Activated CD4-positive, CD25-positive, alpha-beta regulatory T cell treated with anti-CD3 and anti-CD28 coated beads, Interleukin-2, amount 50 U/mL, for 72 hours (primary cell): ENCODE data around the gene ZFAND5.

Experiments
- DNase-seq: peaks from one replicate; pipeline ENCODE4 v3.0.0; 2021

The ZFAND5 gene, protein sequence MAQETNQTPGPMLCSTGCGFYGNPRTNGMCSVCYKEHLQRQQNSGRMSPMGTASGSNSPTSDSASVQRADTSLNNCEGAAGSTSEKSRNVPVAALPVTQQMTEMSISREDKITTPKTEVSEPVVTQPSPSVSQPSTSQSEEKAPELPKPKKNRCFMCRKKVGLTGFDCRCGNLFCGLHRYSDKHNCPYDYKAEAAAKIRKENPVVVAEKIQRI

DNA sequence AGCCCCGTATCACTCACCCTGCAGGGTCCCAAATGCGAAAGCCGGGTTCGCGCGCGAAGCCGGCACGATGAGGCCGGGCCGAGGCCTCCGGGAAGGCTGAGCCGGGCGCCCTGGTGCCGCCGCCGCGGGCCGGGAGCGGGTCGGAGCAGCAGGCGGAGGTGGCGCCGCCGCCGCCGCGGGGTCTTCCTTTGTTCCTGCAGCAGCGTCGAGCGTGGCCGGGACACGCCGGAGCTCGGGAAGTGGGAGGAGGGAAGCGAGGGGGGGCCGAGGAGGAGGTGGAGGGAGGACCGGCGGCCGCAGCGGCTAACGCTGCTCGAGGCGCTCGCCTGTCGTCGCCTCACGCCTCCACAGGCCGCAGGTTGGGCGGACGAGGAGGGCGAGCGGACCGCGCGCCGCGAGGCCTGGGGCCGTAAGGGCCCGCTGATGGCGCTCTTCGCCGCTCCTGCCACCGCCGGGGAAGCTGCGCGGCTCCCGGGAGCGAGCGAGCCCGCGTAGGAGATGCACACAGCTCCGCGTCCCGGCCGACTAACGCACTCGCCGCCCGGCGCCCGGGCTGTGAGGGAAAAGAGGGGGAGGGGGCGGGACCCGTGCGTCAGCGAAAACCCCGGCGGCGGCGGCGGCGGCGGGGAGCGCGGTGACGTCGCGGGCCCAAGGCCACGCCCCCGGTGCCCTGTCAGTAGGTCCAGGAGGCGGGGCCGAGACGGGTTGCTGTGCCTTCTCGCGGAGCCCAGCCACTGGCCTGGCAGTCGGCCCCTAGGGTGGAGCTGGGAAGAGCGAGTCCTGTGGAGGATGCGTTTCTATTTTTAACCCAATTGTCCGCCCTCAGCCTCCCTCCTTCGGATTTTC lies at the start of gene ZFAND5:
ZFAND5 (minus strand) TSS at position 530 of the 846 bp plus-strand sequence. CDS start 4,430 bp downstream, outside the sequence.
- peak; percentile 94 for DNase-seq

DNA sequence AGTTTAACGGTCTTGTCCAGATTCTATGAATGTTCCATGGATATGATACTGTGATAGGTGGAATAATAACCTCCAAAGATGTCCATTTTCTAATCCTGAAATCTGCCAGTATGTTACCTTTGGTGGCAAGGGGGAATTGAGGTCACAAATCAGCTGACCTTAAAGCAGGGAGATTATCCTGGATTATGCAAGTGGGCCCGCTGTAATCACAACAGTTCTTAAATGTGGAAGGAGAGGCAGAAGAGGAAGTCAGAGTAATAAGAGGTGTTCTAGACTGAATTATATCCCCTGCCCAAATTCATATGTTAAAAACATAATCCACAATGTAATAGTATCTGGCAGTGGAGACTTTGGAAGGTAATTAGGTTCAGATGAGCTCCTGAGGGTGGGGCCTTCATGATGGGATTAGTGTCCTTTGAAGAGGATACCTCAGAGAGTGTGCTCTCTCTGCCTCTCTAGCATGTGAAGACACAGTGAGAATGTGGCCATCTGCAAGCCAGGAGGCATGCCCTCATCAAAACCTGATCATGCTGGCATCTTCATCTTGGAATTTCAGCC lies 47.6 kb upstream of the ZFAND5 start:
- DNase-seq: no peak

DNA sequence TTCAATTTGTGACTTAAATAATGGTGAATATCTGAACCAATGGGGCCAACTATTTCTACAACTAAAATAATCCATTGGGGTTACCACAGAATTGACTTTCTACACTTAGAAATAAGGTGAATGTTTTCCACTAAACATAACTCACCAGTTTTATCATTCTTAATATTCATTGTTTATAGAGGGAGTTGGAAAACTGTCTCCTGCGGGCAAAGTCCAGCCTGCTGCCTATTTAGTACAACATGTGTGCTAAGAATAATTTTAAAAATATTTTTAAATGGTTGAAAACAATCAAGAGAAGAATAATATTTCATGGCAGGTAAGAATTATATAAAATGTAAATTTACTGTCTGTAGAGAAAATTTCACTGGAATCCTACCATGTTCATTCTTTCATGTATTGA lies 45.2 kb upstream of the ZFAND5 start:
- DNase-seq: no peak

DNA sequence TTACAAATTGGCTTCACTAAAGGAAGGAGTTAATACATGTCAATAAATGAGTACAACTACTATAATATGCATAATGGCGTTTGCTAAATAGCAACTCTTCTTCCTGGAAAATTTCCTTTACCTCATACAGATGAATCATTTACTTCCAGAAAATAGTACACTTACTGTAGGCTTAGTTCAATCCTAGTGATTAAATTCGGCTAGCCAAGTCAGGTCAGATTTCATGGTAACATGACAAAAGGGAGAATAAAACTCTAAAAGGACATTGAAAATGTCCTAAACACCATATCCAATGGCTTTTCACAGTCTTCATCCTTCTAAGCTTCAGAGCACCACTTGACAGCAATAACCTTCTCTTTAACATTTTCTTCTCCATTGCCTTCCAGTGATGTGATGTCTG lies 42.1 kb upstream of the ZFAND5 start:
- no peak for DNase-seq

DNA sequence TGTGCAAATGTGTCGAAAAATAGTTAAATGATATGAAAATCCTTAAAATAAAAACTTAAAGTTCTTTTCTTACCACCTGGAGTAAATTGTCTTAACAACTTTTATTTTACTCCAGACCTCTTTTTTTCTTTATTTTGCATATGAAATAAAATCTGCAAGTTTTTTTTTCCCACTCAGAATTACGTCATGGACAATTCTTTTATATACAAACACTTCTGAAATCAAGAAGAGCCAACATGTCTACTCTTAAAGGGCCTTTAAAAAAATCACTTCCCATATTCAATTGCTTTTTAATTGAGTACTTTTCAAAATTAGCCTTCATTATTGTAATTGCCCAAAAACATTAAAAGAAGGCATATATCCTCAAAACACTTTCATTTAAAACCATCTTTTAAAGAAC lies 37.7 kb upstream of the ZFAND5 start:
- DNase-seq: no peak

DNA sequence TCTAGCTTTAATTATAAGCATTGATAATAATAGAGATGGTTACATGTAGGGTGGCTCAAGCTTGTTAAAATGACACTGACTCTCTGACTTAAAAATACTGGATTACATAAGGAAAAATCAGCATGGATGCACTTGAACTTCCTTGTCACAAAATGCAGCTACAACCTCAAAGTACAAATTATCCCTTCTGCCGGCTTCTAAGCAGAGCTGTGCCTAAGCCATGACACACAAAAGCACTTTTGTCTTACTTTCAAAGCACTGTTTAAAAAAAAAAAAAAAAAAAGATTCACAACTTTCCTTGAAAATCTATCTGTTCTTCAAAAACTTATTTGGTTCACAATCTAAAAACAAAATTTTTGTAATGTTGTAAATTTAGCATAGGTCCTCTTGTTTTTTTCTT lies 36.4 kb upstream of the ZFAND5 start:
- DNase-seq: no peak

DNA sequence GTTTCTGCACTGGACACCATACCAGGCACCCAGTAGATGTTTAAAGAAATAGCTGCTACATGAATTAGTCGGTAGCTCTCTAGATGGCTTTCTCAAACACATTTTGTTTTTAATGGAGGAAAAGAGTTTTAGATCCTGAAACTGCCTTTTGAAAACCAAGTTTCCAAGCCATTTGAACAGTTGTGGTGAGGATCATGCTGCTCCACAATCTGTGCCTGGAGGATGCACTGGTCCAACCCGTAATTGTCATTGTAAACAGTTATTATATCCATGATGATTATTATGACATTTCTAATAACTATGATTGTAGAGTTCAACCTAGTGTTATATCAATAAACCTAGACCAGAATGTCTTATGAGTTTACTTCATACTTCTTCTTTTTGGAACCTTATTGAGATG lies 35.9 kb upstream of the ZFAND5 start:
- no peak for DNase-seq

DNA sequence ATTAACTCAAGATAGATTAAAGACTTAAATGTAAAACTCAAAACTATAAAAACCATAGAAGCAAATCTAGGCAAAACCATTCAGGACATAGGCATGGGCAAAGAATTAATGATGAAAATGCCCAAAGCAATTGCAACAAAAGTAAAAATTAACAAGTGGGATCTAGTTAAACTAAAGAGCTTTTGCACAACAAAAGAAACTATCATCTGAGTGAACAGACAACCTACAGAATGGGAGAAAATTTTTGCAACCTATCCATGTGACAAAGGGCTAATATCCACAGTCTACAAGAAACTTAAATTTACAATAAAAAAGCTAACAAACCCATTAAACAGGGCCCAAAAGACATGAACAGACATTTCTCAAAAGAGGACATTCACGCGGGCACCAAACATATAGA lies 34.4 kb upstream of the ZFAND5 start:
- no peak for DNase-seq

DNA sequence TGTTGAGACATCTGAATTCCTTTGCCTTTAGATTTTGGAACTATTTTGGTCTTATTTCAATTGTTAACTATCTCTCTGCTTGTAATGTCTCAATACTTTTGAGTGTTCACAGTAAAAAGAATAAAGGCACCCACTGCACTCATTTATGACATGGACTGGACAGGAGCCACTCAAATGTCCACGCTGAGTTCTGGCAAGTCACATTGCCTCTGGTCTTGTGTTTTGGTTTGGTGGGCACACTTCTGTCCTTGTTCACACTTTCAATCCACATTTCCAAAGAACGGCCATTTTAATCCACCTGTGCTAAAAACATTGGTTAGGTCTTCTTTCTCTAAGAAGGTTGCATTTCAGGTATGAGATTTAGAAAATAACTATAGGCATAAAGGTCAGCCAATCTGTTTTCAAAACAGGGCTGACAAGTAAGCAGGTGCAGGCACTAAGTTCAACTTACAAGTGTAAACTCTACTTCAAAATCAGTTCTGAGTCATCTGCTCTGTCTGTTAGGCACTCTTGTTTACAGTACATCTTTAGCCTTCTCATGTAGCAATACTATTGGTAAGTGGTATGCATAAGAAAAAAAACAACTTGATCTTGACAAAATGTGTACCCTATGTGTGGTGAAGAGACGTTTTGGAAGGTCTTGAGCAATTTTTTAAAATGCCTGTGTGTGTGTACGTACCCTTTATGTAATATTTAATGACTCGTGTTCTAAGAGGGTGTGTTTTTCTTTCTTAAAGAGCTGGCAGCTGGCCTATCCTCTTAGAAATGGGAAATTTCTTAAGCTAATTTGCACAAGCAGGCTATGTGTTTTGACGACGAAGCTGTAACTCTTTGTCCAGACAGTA lies 31.5 kb upstream of the ZFAND5 start:
- DNase-seq: no peak

DNA sequence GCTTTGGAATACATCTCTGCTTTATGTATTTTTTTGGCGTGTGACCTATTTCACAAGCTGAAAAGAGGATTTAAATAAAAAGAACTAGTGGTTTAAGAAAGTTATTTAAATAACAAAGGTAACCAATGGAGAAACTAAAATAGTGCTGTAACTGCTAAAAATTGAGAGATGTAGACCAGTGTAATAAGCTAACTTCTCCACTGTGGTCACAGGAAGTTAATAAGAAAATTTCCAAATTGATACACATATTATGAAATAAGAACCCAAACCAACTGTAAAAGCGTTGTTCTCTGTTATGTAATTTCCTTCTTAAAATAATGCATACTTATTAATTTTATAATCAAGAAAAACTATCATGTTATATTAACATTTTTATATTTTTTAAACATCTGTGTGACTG lies 29.1 kb upstream of the ZFAND5 start:
- DNase-seq: no peak

DNA sequence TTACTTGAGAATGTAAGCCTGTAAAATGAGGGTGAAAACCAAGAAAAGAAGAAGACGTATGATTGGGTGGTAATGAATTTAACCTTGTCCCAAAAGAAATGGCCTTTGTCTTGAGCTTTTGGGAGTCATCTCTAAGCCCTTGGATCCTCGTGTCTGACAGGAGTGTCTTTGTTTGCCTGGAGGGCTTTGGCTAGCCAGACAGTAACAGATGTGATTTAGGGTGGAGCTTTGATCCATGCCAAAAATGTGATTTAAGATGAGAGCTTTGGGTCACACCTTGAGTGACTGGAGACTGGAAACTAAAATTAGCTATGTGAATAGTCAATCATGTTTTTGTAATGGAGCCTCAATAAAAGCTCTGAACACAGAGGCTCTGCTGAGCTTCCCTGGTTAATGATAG lies 25.9 kb upstream of the ZFAND5 start:
- no peak for DNase-seq

DNA sequence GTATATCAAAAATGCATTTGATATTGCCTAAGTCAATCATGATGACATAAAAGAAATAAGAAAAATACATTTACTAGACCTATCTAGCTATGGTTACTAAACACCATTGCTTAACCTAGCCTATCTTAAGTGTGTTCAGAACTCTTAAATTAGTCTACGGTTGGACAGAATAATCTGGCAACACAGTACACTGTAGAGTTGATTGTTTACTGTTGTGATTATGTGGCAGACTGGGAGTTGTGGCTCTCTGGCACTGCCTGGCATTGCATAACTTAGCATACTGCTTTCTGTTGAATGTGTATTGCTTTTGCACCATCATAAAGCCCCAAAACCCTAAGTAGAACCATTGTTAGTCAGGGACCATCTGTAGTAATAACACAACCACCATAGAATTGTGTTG lies 21.2 kb upstream of the ZFAND5 start:
- no peak for DNase-seq

DNA sequence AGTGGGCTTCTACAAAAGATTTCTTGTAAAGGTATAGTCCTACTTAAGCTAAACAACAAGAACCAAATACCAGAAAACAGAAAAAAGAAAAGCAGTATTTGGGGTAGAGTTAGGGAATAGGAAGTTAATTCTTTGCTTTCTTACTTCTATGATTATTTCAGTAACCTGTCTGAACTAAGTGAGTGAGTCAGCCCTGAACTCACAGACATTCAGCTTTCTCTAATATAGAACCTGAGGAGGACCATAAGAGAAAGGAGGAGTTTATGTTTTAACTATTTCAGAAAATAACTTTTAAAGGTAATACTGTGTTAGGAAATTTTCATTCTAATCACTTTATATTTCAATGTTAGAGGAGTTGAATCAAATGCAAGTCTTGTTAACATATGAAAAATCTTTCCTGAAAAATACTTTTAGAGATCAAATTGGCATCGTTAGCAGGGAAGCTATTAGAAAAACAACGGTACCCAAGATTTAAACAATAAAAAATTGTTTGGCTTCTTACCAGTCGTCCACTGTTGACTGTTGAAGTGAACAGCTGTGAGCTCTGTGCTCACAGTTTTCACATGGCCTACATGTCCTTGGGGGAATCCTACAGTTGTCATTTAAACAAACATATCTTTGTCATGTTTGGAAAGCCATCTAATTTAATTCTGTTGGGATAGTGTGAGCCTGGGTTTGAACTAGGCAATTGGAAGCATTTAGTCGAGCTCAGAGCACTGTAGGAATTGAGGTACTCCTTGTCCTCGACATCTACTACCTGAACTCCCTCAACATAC lies 19.9 kb upstream of the ZFAND5 start:
- DNase-seq: no peak

DNA sequence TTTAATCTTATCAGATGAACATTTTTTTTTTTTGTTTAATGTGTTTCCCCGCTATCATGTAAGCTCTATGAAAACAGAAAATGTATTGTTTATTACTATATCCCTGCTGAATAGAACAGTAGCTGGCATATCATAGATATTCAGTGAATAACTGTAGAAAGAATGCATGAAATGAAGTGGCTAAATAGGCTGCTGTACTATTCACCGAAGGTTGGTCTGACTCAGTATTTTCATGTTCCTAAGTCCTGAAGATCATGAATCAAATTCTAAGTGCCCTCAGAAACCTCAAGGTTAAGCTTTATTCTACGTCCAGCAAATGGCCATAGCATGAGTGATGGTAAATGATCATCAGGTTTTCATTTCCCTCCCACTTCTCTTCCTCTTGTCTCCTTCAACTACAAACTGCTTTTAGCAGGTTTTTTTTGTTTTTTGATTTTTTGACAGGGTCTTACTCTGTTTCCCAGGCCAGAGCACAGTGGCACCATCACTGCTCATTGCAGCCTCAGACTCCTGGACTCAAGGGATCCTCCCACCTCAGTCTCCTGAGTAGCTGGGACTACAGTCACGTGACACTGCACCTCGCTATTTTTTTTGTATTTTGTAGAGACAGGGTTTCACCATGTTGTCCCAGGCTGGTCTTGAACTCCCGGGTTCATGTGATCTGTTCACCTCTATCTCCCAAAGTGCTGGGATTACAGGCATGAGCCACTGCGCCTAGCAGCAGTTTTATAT lies 19.1 kb upstream of the ZFAND5 start:
- no peak for DNase-seq

DNA sequence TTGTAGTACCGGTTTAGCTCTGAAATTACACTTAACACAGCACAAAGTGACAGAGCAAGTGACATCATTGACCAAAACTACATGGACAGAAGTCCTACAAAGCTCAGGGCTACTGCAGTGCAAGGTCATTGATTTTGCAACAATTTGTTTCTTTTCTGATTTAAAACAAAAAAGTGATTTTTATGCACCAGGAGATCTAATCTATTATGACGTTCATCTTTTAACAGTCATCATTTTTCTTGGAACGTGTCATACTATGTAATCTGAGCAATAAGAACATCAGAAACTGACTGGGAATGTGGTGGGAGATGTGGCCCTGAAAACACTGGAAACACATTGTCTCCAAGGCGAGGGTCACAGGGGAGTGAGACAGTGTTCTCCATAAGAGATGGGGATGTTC lies 17.4 kb upstream of the ZFAND5 start:
- no peak for DNase-seq

DNA sequence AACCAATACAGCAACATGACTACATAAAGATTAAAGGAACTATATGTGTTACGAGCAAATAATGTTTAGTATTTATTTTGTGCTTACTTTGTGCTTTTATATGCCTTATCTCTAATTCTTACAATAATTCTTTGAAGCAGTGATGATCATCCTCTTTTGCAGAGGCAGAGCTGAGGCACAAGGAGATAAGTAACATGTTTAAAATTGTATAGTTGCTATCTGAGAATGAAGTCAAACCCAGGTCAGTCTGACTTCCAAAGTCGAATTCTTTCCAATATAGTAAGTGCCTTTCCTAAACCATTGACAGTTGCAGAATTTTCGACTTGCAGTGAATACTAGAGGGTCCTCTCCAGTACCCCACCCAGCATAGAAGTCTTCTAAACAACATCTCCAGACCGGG lies 12.0 kb upstream of the ZFAND5 start:
- DNase-seq: no peak

DNA sequence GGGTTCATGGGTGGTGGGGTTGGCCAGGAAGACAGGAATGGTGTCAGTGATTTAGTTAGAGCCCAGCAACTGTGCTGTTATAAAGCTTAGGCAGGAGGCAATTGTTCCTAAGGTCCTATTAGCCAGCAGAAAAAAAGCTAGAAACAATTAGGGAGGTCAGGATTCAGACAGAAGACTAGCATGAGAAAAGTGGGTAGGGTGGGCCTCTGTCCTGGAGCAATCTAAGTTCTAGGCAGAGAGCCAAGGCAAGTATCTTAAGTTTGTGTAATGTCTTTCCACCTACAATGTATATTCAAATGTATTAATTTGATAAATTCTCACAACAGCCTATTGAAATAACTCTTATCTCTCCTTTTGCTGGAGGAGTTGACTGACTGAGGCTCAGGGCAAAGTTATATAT lies 6.1 kb upstream of the ZFAND5 start:
- DNase-seq: no peak

DNA sequence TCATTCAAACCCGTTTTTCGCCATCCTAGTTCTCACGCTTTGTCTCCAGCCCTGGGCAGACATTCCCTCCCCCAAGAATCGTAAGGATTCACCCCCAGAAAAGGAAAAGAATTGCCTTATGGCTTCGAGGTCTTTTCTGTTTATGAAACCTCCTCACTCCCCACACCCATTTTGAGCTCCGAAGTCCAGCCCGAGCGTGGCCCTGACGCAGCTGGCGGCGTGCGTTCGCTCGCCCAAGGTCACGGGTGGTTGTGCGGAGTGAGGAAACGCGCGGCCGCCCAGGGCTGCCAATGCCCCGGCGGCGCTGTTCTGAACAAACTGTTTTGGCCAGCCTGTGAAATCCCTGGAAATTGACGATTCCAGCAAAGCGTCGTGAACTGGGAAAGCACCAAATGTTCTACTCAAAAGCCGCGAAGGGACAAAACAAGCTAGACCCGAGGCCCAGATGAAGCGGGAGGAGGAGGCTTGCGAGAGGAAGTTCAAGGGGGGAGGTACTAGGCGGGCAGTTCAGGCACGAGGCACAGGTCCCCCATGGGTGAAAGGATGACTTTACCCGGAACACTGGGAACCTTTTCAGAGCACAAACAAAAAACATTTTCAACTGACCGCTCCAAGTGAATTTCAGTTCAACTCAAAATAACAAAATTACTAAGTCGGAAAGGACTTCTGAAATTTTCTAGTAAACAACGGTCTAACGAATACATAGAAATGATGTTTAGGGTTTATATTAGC lies 683 bp upstream of the ZFAND5 start:
- DNase-seq: peak; percentile 72

DNA sequence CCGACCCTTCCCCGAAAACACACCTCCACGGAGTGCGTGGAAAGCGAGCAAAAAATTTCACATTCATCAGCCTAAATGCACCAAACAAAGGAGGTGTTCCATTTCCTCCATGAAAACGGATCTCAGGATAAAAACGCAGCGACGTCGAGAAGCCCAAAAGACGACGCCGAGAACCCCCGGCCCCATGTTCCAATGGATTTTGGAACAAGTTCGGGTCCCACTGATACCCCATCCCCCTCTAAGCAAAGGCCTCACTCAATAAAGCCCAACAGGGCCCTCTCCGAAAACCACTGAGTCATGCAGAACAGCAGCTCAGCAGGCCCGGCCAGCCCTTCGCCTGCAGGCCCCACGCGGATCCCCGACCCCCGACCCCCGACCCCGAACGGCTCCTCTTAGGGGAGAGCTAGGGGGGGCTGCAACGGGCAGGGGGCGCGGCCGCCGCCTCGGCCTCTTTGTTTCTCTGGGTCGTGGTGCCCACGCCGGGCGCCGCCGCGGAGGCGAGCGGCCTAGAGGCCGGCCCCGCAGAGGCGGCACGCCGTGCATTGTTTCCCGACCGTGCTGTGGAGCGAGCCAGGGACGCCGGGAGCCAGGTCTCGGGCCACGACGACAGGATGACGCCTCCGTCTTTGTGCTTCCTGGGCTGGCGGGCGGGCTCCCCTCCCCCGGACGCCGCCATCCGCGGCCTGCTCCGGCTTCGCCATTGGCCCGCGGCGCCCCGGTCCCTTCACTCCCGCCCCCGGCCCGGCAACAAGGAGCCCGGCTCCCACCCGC lies 915 bp downstream of the ZFAND5 start:
- peak; percentile 75 for DNase-seq

DNA sequence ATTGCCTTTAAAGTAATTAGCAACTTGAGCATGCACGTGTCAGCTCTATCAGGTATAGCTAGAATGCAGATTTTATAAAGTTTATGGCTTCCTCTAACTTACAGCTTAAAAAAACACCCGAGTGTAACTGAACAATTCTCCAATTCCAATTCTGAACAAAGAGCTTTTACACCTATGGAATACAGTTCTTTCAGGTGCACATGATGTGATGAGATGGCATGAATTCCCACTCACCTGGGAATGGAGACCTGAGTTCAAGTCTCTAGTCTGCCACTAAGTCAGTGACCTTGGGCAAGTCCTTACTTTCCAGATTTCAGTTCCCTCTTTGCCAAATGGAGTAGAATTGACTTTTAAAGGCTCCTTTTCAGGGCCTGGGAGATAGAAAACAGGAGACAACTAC lies 1.8 kb downstream of the ZFAND5 start:
- DNase-seq: no peak
